ENCODE measurements around the gene SFRP2. TPM values are rescaled to one million over a fixed set of nuclear protein-coding genes. Genes with fewer than 3 reads are reported as not detected.

Gene SFRP2
- total and polyA plus RNA-seq, 2 donors (not counting 1 experiment from before 2014, with no cell fraction given) = not detected

GRCh38 chr4:153781280-153781679 is 7.6 kb downstream of the SFRP2 start:
- H3K4me3 ChIP-seq (ENCODE audit: control extremely low read depth in 1 of 5, extremely low read depth in 1 of 5, insufficient read depth in 1 of 5, low read depth in 2 of 5, low read length in 4 of 5) = no peak overlapping the region
- Mint-ChIP-seq H3K4me3 (no peak overlapping the region), H3K9me3 (ENCODE audit: insufficient read depth) (no peaks in the 10 kb centered on the region), H3K27ac (no peak overlapping the region), H3K4me1 (peaks cover 2% of the 10 kb centered on the region), H3K27me3 (peaks cover 71% of the 10 kb centered on the region)
- H2AFZ ChIP-seq (ENCODE audit: insufficient read depth, low read depth, low read length, poor library complexity, severe bottlenecking) = no peak overlapping the region
- ChIA-PET CTCF (interaction anchor here (1.5 kb wide), 1 partner anchor 32 kb away, joined by 8 read pairs; no protein-coding TSS in a partner anchor), POLR2A (no interaction called here)
- H3K36me3 ChIP-seq (replicated peaks in 1 of 2; ENCODE audit: control extremely low read depth in 1 of 2, control insufficient read depth in 1 of 2, extremely low read depth in 1 of 2, insufficient read depth in 2 of 2, low read length in 1 of 2) = no peaks in the 10 kb centered on the region
- H3K4me2 ChIP-seq (replicated peaks; ENCODE audit: low read depth, low read length, poor library complexity, severe bottlenecking) = no peak overlapping the region
- H3K9ac ChIP-seq (ENCODE audit: low read length) = no peak overlapping the region
- H3K27me3 ChIP-seq (replicated peaks in 1 of 4; ENCODE audit: control extremely low read depth in 1 of 4, control insufficient read depth in 3 of 4, insufficient read depth in 4 of 4, low read length in 3 of 4) = peaks cover 0 to 45% (median 29%) of the 10 kb centered on the region in 4 experiments
- no peak for ATAC-seq (ENCODE audit: low read depth)
- TF ChIP-seq CTCF (IDR thresholded peaks at IDR 0.05) = no peak
- no peak for TF ChIP-seq EZH2 (IDR thresholded peaks at IDR 0.05; ENCODE audit: borderline replicate concordance, insufficient read depth, low read depth, low read length, poor library complexity, severe bottlenecking)
- H3K79me2 ChIP-seq (ENCODE audit: control insufficient read depth, insufficient read depth, low read length) = no peaks in the 10 kb centered on the region
- H3K27ac ChIP-seq (ENCODE audit: low read length in 2 of 2) = no peak overlapping the region
- H3K9me3 ChIP-seq (ENCODE audit: control extremely low read depth in 1 of 3, control insufficient read depth in 2 of 3, insufficient read depth in 1 of 3, low read length in 2 of 3) = peaks cover 0 to 6% (median 6%) of the 10 kb centered on the region in 3 donors
- H3K4me1 ChIP-seq (ENCODE audit: control insufficient read depth in 2 of 2, insufficient read depth in 2 of 2, low read length in 2 of 2) = no peaks in the 10 kb centered on the region
- intact Hi-C loops (cut with micrococcal nuclease) = no loop called here
- 94% methylated on average over 17 of the region's 17 CpGs for WGBS (ENCODE audit: insufficient coverage)
- no peak for DNase-seq
- no peaks in the 10 kb centered on the region for H4K20me1 ChIP-seq (ENCODE audit: control insufficient read depth, insufficient read depth, low read length, poor library complexity, severe bottlenecking)

- Mint-ChIP-seq H3K9me3 (ENCODE audit: insufficient read depth) (no peaks in the 10 kb centered on the region), H3K4me3 (no peak overlapping the region), H3K4me1 (peaks cover 2% of the 10 kb centered on the region), H3K27me3 (peaks cover 74% of the 10 kb centered on the region), H3K27ac (no peak overlapping the region)
- Histone ChIP-seq H3K27ac (ENCODE audit: low read length in 2 of 2) (no peak overlapping the region), H3K79me2 (ENCODE audit: control insufficient read depth, insufficient read depth, low read length) (no peaks in the 10 kb centered on the region), H3K4me2 (replicated peaks; ENCODE audit: low read depth, low read length, poor library complexity, severe bottlenecking) (no peak overlapping the region), H3K27me3 (replicated peaks in 1 of 4; ENCODE audit: control extremely low read depth in 1 of 4, control insufficient read depth in 3 of 4, insufficient read depth in 4 of 4, low read length in 3 of 4) (peaks cover 0 to 41% (median 28%) of the 10 kb centered on the region in 4 experiments), H3K4me1 (ENCODE audit: control insufficient read depth in 2 of 2, insufficient read depth in 2 of 2, low read length in 2 of 2) (no peaks in the 10 kb centered on the region), H3K4me3 (ENCODE audit: control extremely low read depth in 1 of 5, extremely low read depth in 1 of 5, insufficient read depth in 1 of 5, low read depth in 2 of 5, low read length in 4 of 5) (no peak overlapping the region), H3K9me3 (ENCODE audit: control extremely low read depth in 1 of 3, control insufficient read depth in 2 of 3, insufficient read depth in 1 of 3, low read length in 2 of 3) (peaks cover 0 to 6% (median 6%) of the 10 kb centered on the region in 3 donors), H2AFZ (ENCODE audit: insufficient read depth, low read depth, low read length, poor library complexity, severe bottlenecking) (no peak overlapping the region), H3K9ac (ENCODE audit: low read length) (no peak overlapping the region), H3K36me3 (replicated peaks in 1 of 2; ENCODE audit: control extremely low read depth in 1 of 2, control insufficient read depth in 1 of 2, extremely low read depth in 1 of 2, insufficient read depth in 2 of 2, low read length in 1 of 2) (no peaks in the 10 kb centered on the region), H4K20me1 (ENCODE audit: control insufficient read depth, insufficient read depth, low read length, poor library complexity, severe bottlenecking) (no peaks in the 10 kb centered on the region)
- no peak for ATAC-seq (ENCODE audit: low read depth)
- DNase-seq = no peak
- CTCF ChIA-PET = interaction anchor here (1.5 kb wide), 1 partner anchor 31 kb away, joined by 8 read pairs; no protein-coding TSS in a partner anchor
- TF ChIP-seq EZH2 (IDR thresholded peaks at IDR 0.05; ENCODE audit: borderline replicate concordance, insufficient read depth, low read depth, low read length, poor library complexity, severe bottlenecking) (no peak), CTCF (IDR thresholded peaks at IDR 0.05) (no peak)
- WGBS (ENCODE audit: insufficient coverage) = no CpG with 5 or more reads among the region's 1 CpG
- POLR2A ChIA-PET = no interaction called here
- intact Hi-C loops (cut with micrococcal nuclease) = no loop called here
Measured at GRCh38 chr4:153780876-153781275, 8.0 kb downstream of the SFRP2 start.
